Gastrocnemius medialis (tissue), 4 donors: ENCODE measurements around the gene KCNG1. TPM values are rescaled to one million over a fixed set of nuclear protein-coding genes. Genes with fewer than 3 reads are reported as not detected.

ENCODE experiments used
- ATAC-seq, 2 donors: fragments of 150-250 bp; one replicate each; pipeline ENCODE4 v1.9.1; 2016
- DNase-seq, 2 donors: peaks; one replicate each; pipeline ENCODE4 v3.0.0-alpha.2; 2019
- H3K27ac ChIP-seq, 4 donors: fragments of 200-600 bp; sonication (generic); 1 replicate in 1 of 4; 2 replicates in 3 of 4; pipeline ENCODE4 v1.5.1; 2016 to 2018; ENCODE audit warnings: mild to moderate bottlenecking in 2 of 4, moderate library complexity in 1 of 4
- H3K27me3 ChIP-seq, 3 donors: fragments of 200-600 bp; sonication (generic) in 2 of 3; 1 replicate in 1 of 3; 2 replicates in 2 of 3; pipeline versions ENCODE4 v1.5.1 to v1.6.0; 2016 to 2019; ENCODE audit warnings: mild to moderate bottlenecking in 1 of 3, moderate library complexity in 1 of 3
- H3K36me3 ChIP-seq, 2 donors: fragments of 200-600 bp; sonication (generic) in 1 of 2; one replicate each; pipeline ENCODE4 v1.5.1; 2017 to 2018
- H3K4me1 ChIP-seq, 2 donors: fragments of 200-600 bp; sonication (generic) in 1 of 2; one replicate each; pipeline ENCODE4 v1.5.1; 2016 to 2017; ENCODE audit warnings: mild to moderate bottlenecking in 2 of 2
- H3K4me3 ChIP-seq, 4 donors: fragments of 200-600 bp; sonication (generic) in 3 of 4; 1 replicate in 1 of 4; 2 replicates in 3 of 4; pipeline ENCODE4 v1.5.1; 2016 to 2019; ENCODE audit warnings: mild to moderate bottlenecking in 2 of 4
- H3K9me3 ChIP-seq, 3 donors: fragments of 200-600 bp; sonication (generic) in 2 of 3; 1 replicate in 1 of 3; 2 replicates in 2 of 3; pipeline ENCODE4 v1.5.1; 2016 to 2019
- CTCF ChIP-seq, 5 experiments: fragments of 450-650 bp in 3 of 5; fragments of 200-600 bp in 2 of 5; sonication (generic) in 2 of 5; IDR thresholded peaks in 4 of 5; conservative IDR thresholded peaks in 1 of 5; 1 replicate in 4 of 5; 2 replicates in 1 of 5; pipeline ENCODE4 v1.5.1; 2016 to 2019; ENCODE audit warnings: antibody characterized with exemption in 5 of 5, mild to moderate bottlenecking in 3 of 5, moderate library complexity in 3 of 5
- POLR2A ChIP-seq, 2 donors: fragments of 450-650 bp; IDR thresholded peaks; one replicate each; pipeline ENCODE4 v1.6.1; 2017; ENCODE audit warnings: antibody characterized with exemption in 2 of 2, mild to moderate bottlenecking in 2 of 2, moderate library complexity in 2 of 2
- in situ Hi-C, 4 donors: fragments of 200-750 bp; cut with MboI; loops; one replicate each; pipeline versions ENCODE4 v1.15.0 to v1.8.0; 2017; ENCODE audit warnings: low sequenced_read_pairs in 4 of 4
- intact Hi-C: fragments of 100-400 bp; cut with DNase I; formaldehyde crosslinking; loops from one replicate; pipeline ENCODE4 v1.15.1; 2023; ENCODE audit warnings: low total_unique reads
- total RNA-seq, 4 donors: library from RNA; depleted of rRNA; stranded (reverse); fragments of >200 nt; gene quantifications; one replicate each; pipeline versions ENCODE4 v1.1.0 to v1.2.3, GENCODE V29; 2016

Gene KCNG1
- total RNA-seq, 4 donors from 2014 or later: not detected

DNA sequence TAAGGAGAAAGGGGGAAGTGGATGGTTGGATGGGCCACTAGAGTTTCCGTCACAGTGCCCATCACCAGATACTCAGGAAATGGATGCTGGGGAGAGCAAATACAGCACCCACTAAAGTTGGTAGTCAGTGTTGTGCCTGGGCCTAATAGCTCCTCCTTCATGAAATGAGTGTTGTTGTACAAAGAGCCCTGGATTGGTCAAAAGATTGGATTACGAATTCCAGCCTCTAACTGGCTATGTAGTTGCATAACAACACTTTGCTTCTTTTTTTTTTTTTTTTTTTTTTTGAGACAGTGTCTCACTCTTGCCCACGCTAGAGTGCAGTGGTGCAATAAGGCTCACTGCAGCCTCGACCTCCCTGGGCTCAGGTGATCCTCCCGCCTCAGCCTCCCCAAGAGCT is 27.4 kb downstream of the KCNG1 start:
- no peaks in the 10 kb centered on the region for H3K4me1 ChIP-seq
- H3K27ac ChIP-seq: no peak overlapping the region
- DNase-seq: no peak
- H3K9me3 ChIP-seq: no peaks in the 10 kb centered on the region
- in situ Hi-C loops (loop anchor here in 2 of 4 donors (25.0 kb wide), 2 partner anchors 617 to 642 kb away; no protein-coding TSS in a partner anchor), intact Hi-C loops (no loop called here)
- no peak for ATAC-seq
- H3K4me3 ChIP-seq: no peak overlapping the region
- no peak for TF ChIP-seq CTCF (IDR thresholded peaks at IDR 0.05 in 4 of 5, conservative IDR thresholded peaks at IDR 0.05 in 1 of 5)
- no peak for TF ChIP-seq POLR2A (IDR thresholded peaks at IDR 0.05)
- no peaks in the 10 kb centered on the region for H3K36me3 ChIP-seq
- H3K27me3 ChIP-seq: peaks cover 0 to 3% (median 2%) of the 10 kb centered on the region in 3 donors

- H3K9me3 ChIP-seq: no peaks in the 10 kb centered on the region
- in situ Hi-C loops (loop anchor here in 3 of 4 donors (5.0 to 25.0 kb wide), 3 partner anchors 313 to 643 kb away; no protein-coding TSS in a partner anchor), intact Hi-C loops (no loop called here)
- TF ChIP-seq POLR2A (IDR thresholded peaks at IDR 0.05) (no peak), CTCF (IDR thresholded peaks at IDR 0.05 in 4 of 5, conservative IDR thresholded peaks at IDR 0.05 in 1 of 5) (no peak)
- DNase-seq (no peak), ATAC-seq (no peak)
- no peak overlapping the region for H3K4me3 ChIP-seq
- no peaks in the 10 kb centered on the region for H3K36me3 ChIP-seq
- H3K27me3 ChIP-seq: peaks cover 0 to 3% (median 0%) of the 10 kb centered on the region in 3 donors
- no peak overlapping the region for H3K27ac ChIP-seq
- H3K4me1 ChIP-seq: no peaks in the 10 kb centered on the region
These were observed 29.0 kb downstream of the KCNG1 start for GRCh38 chr20:50993876-50994275.

- ATAC-seq: no peak
- intact Hi-C loops: no loop called here
These were observed 30.0 kb downstream of the KCNG1 start for GRCh38 chr20:50992733-50993457.

DNA sequence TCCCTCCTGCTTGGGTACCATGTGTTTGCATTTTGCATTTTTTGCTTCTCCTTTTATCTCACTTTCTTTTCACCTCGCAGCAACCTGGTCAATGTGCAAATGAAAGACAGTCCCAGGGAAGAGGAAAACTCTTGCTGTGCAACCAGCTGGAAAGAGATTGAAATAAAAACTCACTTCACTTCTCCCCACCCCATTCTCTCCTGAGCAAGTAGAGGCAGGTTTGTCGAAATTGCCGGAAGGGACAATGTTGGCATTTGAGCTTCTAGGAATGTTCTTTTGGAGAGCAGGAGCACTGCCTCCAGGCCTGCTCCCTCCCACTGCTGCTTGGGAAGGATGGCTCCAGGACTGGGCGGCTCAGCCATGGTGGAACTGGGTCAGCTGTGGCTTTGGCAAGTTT is 30.6 kb downstream of the KCNG1 start:
- H3K36me3 ChIP-seq: no peaks in the 10 kb centered on the region
- ATAC-seq: no peak
- in situ Hi-C loops: loop anchor here in 3 of 4 donors (5.0 to 25.0 kb wide), 3 partner anchors 315 to 645 kb away; no protein-coding TSS in a partner anchor
- DNase-seq: no peak
- H3K27ac ChIP-seq: no peak overlapping the region
- no peaks in the 10 kb centered on the region for H3K9me3 ChIP-seq
- H3K27me3 ChIP-seq: peaks cover 0 to 3% (median 0%) of the 10 kb centered on the region in 3 donors
- H3K4me3 ChIP-seq: no peak overlapping the region
- TF ChIP-seq POLR2A (IDR thresholded peaks at IDR 0.05) (no peak), CTCF (IDR thresholded peaks at IDR 0.05 in 4 of 5, conservative IDR thresholded peaks at IDR 0.05 in 1 of 5) (no peak)
- H3K4me1 ChIP-seq: peaks cover 0 to 3% of the 10 kb centered on the region in 2 donors
- intact Hi-C loops: no loop called here

More at GRCh38 chr20:50992733-50993457, 30.0 kb downstream of the KCNG1 start:
- H3K27me3 ChIP-seq: peaks cover 0 to 3% (median 0%) of the 10 kb centered on the region in 3 donors
- no peak overlapping the region for H3K4me3 ChIP-seq
- no peak for DNase-seq
- no peak overlapping the region for H3K27ac ChIP-seq
- TF ChIP-seq POLR2A (IDR thresholded peaks at IDR 0.05) (no peak), CTCF (IDR thresholded peaks at IDR 0.05 in 4 of 5, conservative IDR thresholded peaks at IDR 0.05 in 1 of 5) (peak in 2 of 5 experiments; percentile 16 to 19)
- H3K4me1 ChIP-seq: no peaks in the 10 kb centered on the region
- in situ Hi-C loops: loop anchor here in 3 of 4 donors (5.0 to 25.0 kb wide), 3 partner anchors 314 to 644 kb away; no protein-coding TSS in a partner anchor
- H3K36me3 ChIP-seq: no peaks in the 10 kb centered on the region
- H3K9me3 ChIP-seq: no peaks in the 10 kb centered on the region
